ENCODE results near the gene RFX3.

RFX3 gene

GRCh38 chr9:3239240-3239639 lies 286.6 kb downstream of the RFX3 start:
- Histone ChIP-seq H3K4me1 (ENCODE audit: control insufficient read depth, low read depth, low read length) (peaks cover 9% of the 10 kb centered on the region), H3K9ac (ENCODE audit: low read length) (no peak overlapping the region), H3K36me3 (ENCODE audit: control insufficient read depth, low read depth, low read length) (no peaks in the 10 kb centered on the region), H3K9me3 (ENCODE audit: control insufficient read depth, low read depth, low read length) (no peaks in the 10 kb centered on the region), H3K27me3 (ENCODE audit: control insufficient read depth, insufficient read depth, low read length) (no peaks in the 10 kb centered on the region), H3K4me3 (ENCODE audit: low read length) (no peak overlapping the region), H3K27ac (ENCODE audit: low read length) (no peak overlapping the region)

- Histone ChIP-seq H3K9me3 (ENCODE audit: control insufficient read depth, low read depth, low read length) (no peaks in the 10 kb centered on the region), H3K4me3 (ENCODE audit: low read length) (no peak overlapping the region), H3K36me3 (ENCODE audit: control insufficient read depth, low read depth, low read length) (no peaks in the 10 kb centered on the region), H3K9ac (ENCODE audit: low read length) (no peak overlapping the region), H3K4me1 (ENCODE audit: control insufficient read depth, low read depth, low read length) (peaks cover 9% of the 10 kb centered on the region), H3K27ac (ENCODE audit: low read length) (no peak overlapping the region), H3K27me3 (ENCODE audit: control insufficient read depth, insufficient read depth, low read length) (no peaks in the 10 kb centered on the region)
These were observed 287.6 kb downstream of the RFX3 start for GRCh38 chr9:3238236-3238635.

GRCh38 chr9:3237121-3237520 lies 288.7 kb downstream of the RFX3 start:
- Histone ChIP-seq H3K4me1 (ENCODE audit: control insufficient read depth, low read depth, low read length) (peaks cover 9% of the 10 kb centered on the region), H3K27me3 (ENCODE audit: control insufficient read depth, insufficient read depth, low read length) (no peaks in the 10 kb centered on the region), H3K36me3 (ENCODE audit: control insufficient read depth, low read depth, low read length) (no peaks in the 10 kb centered on the region), H3K9ac (ENCODE audit: low read length) (no peak overlapping the region), H3K4me3 (ENCODE audit: low read length) (no peak overlapping the region), H3K9me3 (ENCODE audit: control insufficient read depth, low read depth, low read length) (no peaks in the 10 kb centered on the region), H3K27ac (ENCODE audit: low read length) (no peak overlapping the region)

- Histone ChIP-seq H3K4me3 (ENCODE audit: low read length) (no peak overlapping the region), H3K4me1 (ENCODE audit: control insufficient read depth, low read depth, low read length) (no peaks in the 10 kb centered on the region), H3K27ac (ENCODE audit: low read length) (no peak overlapping the region), H3K27me3 (ENCODE audit: control insufficient read depth, insufficient read depth, low read length) (no peaks in the 10 kb centered on the region), H3K36me3 (ENCODE audit: control insufficient read depth, low read depth, low read length) (no peaks in the 10 kb centered on the region), H3K9me3 (ENCODE audit: control insufficient read depth, low read depth, low read length) (no peaks in the 10 kb centered on the region), H3K9ac (ENCODE audit: low read length) (no peak overlapping the region)
These were observed 290.3 kb downstream of the RFX3 start for GRCh38 chr9:3235497-3235896.

GRCh38 chr9:3224931-3225330 lies 300.9 kb downstream of the RFX3 start:
- peaks cover 2% of the 10 kb centered on the region for H3K36me3 ChIP-seq (ENCODE audit: control insufficient read depth, low read depth, low read length)

GRCh38 chr9:3215658-3216057 lies 310.1 kb downstream of the RFX3 start:
- no peak overlapping the region for H3K9ac ChIP-seq (ENCODE audit: low read length)
- H3K27ac ChIP-seq (ENCODE audit: low read length): no peak overlapping the region
- H3K36me3 ChIP-seq (ENCODE audit: control insufficient read depth, low read depth, low read length): no peaks in the 10 kb centered on the region

More at GRCh38 chr9:3224931-3225330, 300.9 kb downstream of the RFX3 start:
- Histone ChIP-seq H3K9me3 (ENCODE audit: control insufficient read depth, low read depth, low read length) (no peaks in the 10 kb centered on the region), H3K9ac (ENCODE audit: low read length) (no peak overlapping the region), H3K4me1 (ENCODE audit: control insufficient read depth, low read depth, low read length) (no peaks in the 10 kb centered on the region), H3K27me3 (ENCODE audit: control insufficient read depth, insufficient read depth, low read length) (no peaks in the 10 kb centered on the region), H3K4me3 (ENCODE audit: low read length) (no peak overlapping the region), H3K27ac (ENCODE audit: low read length) (no peak overlapping the region)

GRCh38 chr9:3214741-3215140 lies 311.1 kb downstream of the RFX3 start:
- Histone ChIP-seq H3K36me3 (ENCODE audit: control insufficient read depth, low read depth, low read length) (no peaks in the 10 kb centered on the region), H3K9me3 (ENCODE audit: control insufficient read depth, low read depth, low read length) (no peaks in the 10 kb centered on the region), H3K4me3 (ENCODE audit: low read length) (no peak overlapping the region), H3K27me3 (ENCODE audit: control insufficient read depth, insufficient read depth, low read length) (no peaks in the 10 kb centered on the region), H3K4me1 (ENCODE audit: control insufficient read depth, low read depth, low read length) (peaks cover 5% of the 10 kb centered on the region), H3K9ac (ENCODE audit: low read length) (no peak overlapping the region), H3K27ac (ENCODE audit: low read length) (no peak overlapping the region)

More at GRCh38 chr9:3215658-3216057, 310.1 kb downstream of the RFX3 start:
- Histone ChIP-seq H3K27me3 (ENCODE audit: control insufficient read depth, insufficient read depth, low read length) (no peaks in the 10 kb centered on the region), H3K4me1 (ENCODE audit: control insufficient read depth, low read depth, low read length) (peaks cover 4% of the 10 kb centered on the region), H3K4me3 (ENCODE audit: low read length) (no peak overlapping the region), H3K9me3 (ENCODE audit: control insufficient read depth, low read depth, low read length) (no peaks in the 10 kb centered on the region)

- H3K27me3 ChIP-seq (ENCODE audit: control insufficient read depth, insufficient read depth, low read length): no peaks in the 10 kb centered on the region
- H3K27ac ChIP-seq (ENCODE audit: low read length): no peak overlapping the region
- no peak overlapping the region for H3K4me3 ChIP-seq (ENCODE audit: low read length)
- no peaks in the 10 kb centered on the region for H3K4me1 ChIP-seq (ENCODE audit: control insufficient read depth, low read depth, low read length)
- H3K9me3 ChIP-seq (ENCODE audit: control insufficient read depth, low read depth, low read length): no peaks in the 10 kb centered on the region
- no peaks in the 10 kb centered on the region for H3K36me3 ChIP-seq (ENCODE audit: control insufficient read depth, low read depth, low read length)
- no peak overlapping the region for H3K9ac ChIP-seq (ENCODE audit: low read length)
These were observed 320.2 kb downstream of the RFX3 start for GRCh38 chr9:3205421-3206095.

- no peaks in the 10 kb centered on the region for H3K9me3 ChIP-seq (ENCODE audit: control insufficient read depth, low read depth, low read length)
- no peaks in the 10 kb centered on the region for H3K27me3 ChIP-seq (ENCODE audit: control insufficient read depth, insufficient read depth, low read length)
- no peaks in the 10 kb centered on the region for H3K4me1 ChIP-seq (ENCODE audit: control insufficient read depth, low read depth, low read length)
- H3K4me3 ChIP-seq (ENCODE audit: low read length): no peak overlapping the region
- no peak overlapping the region for H3K9ac ChIP-seq (ENCODE audit: low read length)
- H3K36me3 ChIP-seq (ENCODE audit: control insufficient read depth, low read depth, low read length): no peaks in the 10 kb centered on the region
- H3K27ac ChIP-seq (ENCODE audit: low read length): no peak overlapping the region
These were observed 325.4 kb downstream of the RFX3 start for GRCh38 chr9:3200331-3200774.

- H3K4me1 ChIP-seq (ENCODE audit: control insufficient read depth, low read depth, low read length): peaks cover 12% of the 10 kb centered on the region
- H3K4me3 ChIP-seq (ENCODE audit: low read length): no peak overlapping the region
- no peaks in the 10 kb centered on the region for H3K36me3 ChIP-seq (ENCODE audit: control insufficient read depth, low read depth, low read length)
- no peaks in the 10 kb centered on the region for H3K9me3 ChIP-seq (ENCODE audit: control insufficient read depth, low read depth, low read length)
- H3K9ac ChIP-seq (ENCODE audit: low read length): no peak overlapping the region
- H3K27ac ChIP-seq (ENCODE audit: low read length): no peak overlapping the region
- no peaks in the 10 kb centered on the region for H3K27me3 ChIP-seq (ENCODE audit: control insufficient read depth, insufficient read depth, low read length)
These were observed 332.0 kb downstream of the RFX3 start for GRCh38 chr9:3193791-3194190.

GRCh38 chr9:3191715-3192114 lies 334.1 kb downstream of the RFX3 start:
- H3K9ac ChIP-seq (ENCODE audit: low read length): no peak overlapping the region
- no peak overlapping the region for H3K27ac ChIP-seq (ENCODE audit: low read length)
- no peaks in the 10 kb centered on the region for H3K9me3 ChIP-seq (ENCODE audit: control insufficient read depth, low read depth, low read length)
- no peak overlapping the region for H3K4me3 ChIP-seq (ENCODE audit: low read length)
- no peaks in the 10 kb centered on the region for H3K27me3 ChIP-seq (ENCODE audit: control insufficient read depth, insufficient read depth, low read length)
- H3K36me3 ChIP-seq (ENCODE audit: control insufficient read depth, low read depth, low read length): no peaks in the 10 kb centered on the region
- peaks cover 12% of the 10 kb centered on the region for H3K4me1 ChIP-seq (ENCODE audit: control insufficient read depth, low read depth, low read length)

GRCh38 chr9:3189113-3189861 lies 336.5 kb downstream of the RFX3 start:
- H3K27ac ChIP-seq (ENCODE audit: low read length): no peak overlapping the region
- no peaks in the 10 kb centered on the region for H3K27me3 ChIP-seq (ENCODE audit: control insufficient read depth, insufficient read depth, low read length)
- H3K9me3 ChIP-seq (ENCODE audit: control insufficient read depth, low read depth, low read length): no peaks in the 10 kb centered on the region
- peaks cover 12% of the 10 kb centered on the region for H3K4me1 ChIP-seq (ENCODE audit: control insufficient read depth, low read depth, low read length)
- H3K36me3 ChIP-seq (ENCODE audit: control insufficient read depth, low read depth, low read length): no peaks in the 10 kb centered on the region
- no peak overlapping the region for H3K4me3 ChIP-seq (ENCODE audit: low read length)
- no peak overlapping the region for H3K9ac ChIP-seq (ENCODE audit: low read length)

All from iPS-18a (cell line).